OCI-LY1 (cell line): ENCODE results near the gene PIBF1.

Experiments used
- EZH2 ChIP-seq: fragments of 200-600 bp; sonication (generic), shearing (Covaris generic); IDR thresholded peaks from 2 replicates; pipeline ENCODE4 v1.8.0; 2017; ENCODE audit warnings: borderline replicate concordance, mixed run types, mild to moderate bottlenecking, antibody characterized with exemption, low read length, moderate library complexity, mixed read lengths
- TF ChIP-seq, protein P1 (sequence below): fragments of 200-600 bp; sonication (generic), shearing (Covaris generic); IDR thresholded peaks from 2 replicates; pipeline ENCODE4 v1.5.1; 2017; ENCODE audit warnings: mild to moderate bottlenecking, antibody characterized with exemption, low read length, moderate library complexity, mixed read lengths

DNA sequence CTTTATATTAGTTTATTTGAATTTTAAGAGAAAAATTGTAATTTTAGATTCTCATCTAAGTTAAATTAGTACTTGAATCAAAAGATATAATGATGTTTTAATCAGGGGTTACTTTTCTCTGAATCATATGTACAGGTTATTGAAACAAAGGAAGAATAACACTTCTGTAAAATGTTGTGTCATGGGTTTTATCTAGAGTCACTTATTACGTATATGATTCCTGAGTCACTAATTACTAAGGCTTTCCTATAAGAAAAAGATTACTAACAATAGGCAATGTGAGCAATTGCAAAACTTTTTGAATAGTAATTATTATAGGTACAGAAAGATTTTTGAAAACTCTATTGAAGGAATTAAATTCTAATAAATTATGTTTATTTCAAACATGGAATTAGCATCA lies 177.7 kb downstream of the PIBF1 start:
- TF ChIP-seq, protein P1, sequence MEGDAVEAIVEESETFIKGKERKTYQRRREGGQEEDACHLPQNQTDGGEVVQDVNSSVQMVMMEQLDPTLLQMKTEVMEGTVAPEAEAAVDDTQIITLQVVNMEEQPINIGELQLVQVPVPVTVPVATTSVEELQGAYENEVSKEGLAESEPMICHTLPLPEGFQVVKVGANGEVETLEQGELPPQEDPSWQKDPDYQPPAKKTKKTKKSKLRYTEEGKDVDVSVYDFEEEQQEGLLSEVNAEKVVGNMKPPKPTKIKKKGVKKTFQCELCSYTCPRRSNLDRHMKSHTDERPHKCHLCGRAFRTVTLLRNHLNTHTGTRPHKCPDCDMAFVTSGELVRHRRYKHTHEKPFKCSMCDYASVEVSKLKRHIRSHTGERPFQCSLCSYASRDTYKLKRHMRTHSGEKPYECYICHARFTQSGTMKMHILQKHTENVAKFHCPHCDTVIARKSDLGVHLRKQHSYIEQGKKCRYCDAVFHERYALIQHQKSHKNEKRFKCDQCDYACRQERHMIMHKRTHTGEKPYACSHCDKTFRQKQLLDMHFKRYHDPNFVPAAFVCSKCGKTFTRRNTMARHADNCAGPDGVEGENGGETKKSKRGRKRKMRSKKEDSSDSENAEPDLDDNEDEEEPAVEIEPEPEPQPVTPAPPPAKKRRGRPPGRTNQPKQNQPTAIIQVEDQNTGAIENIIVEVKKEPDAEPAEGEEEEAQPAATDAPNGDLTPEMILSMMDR, result no peak
- TF ChIP-seq EZH2, result no peak
